RKO (cell line): ENCODE measurements around the gene TBC1D1.
"Not testable (repeated sequence)": the region's sequence is repeated elsewhere in the genome, so short reads cannot be mapped to it uniquely, and the experiment has no call there.

Experiments
- DNase-seq: peaks from one replicate; pipeline ENCODE4 v3.0.0-alpha.2; 2016; ENCODE audit warnings: low spot score

Gene TBC1D1

GRCh38 chr4:37968747-37969146 is 77.9 kb downstream of the TBC1D1 start:
- DNase-seq: no peak

- DNase-seq: peak; percentile 74
These were observed 79.8 kb downstream of the TBC1D1 start for GRCh38 chr4:37970702-37971101.

- DNase-seq: no peak
These were observed 80.3 kb downstream of the TBC1D1 start for GRCh38 chr4:37971202-37971601.

GRCh38 chr4:37973441-37973840 is 82.6 kb downstream of the TBC1D1 start:
- DNase-seq: no peak

DNA sequence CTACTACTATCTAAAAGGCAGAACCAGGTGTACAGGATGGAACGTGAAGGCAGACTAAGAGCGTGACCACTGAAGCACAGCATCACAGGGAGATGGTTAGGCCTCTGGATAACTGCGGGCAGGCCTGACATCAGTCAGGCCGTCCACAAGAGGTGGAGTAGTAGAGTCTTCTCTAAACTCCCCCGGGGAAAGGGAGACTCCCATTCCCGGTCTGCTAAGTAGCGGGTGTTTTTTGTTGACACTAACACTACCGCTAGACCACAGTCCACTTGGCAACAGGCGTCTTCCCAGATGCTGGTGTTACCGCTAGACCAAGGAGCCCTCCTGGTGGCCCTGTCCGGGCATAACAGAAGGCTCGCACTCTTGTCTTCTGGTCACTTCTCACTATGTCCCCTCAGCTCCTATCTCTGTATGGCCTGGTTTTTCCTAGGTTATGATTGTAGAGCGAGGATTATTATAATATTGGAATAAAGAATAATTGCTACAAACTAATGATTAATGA is 84.5 kb downstream of the TBC1D1 start:
- not testable (repeated sequence) for DNase-seq

DNA sequence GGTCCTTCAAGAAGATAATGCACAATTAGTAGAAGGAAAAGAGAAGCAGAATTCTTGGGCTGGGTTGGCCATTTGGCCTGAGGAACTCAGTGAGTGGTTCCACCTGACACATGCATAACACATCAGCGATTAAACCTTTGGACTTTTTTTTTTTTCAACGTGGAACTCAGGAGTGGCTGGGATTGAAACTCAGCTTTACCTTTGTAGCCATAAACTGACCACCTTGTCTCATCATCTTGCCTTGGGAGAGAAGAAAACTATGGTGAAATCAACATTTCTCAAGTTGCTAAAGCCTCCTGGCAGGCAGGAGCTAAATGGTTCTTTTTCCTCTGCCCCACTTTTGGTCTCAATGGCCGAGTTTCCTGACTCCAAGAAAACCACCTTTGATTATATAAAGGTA is 85.6 kb downstream of the TBC1D1 start:
- DNase-seq: no peak

- peak; percentile 75 for DNase-seq
These were observed 86.1 kb downstream of the TBC1D1 start for GRCh38 chr4:37976991-37977470.

GRCh38 chr4:37977471-37978247 is 86.8 kb downstream of the TBC1D1 start:
- peak; percentile 81 for DNase-seq

DNA sequence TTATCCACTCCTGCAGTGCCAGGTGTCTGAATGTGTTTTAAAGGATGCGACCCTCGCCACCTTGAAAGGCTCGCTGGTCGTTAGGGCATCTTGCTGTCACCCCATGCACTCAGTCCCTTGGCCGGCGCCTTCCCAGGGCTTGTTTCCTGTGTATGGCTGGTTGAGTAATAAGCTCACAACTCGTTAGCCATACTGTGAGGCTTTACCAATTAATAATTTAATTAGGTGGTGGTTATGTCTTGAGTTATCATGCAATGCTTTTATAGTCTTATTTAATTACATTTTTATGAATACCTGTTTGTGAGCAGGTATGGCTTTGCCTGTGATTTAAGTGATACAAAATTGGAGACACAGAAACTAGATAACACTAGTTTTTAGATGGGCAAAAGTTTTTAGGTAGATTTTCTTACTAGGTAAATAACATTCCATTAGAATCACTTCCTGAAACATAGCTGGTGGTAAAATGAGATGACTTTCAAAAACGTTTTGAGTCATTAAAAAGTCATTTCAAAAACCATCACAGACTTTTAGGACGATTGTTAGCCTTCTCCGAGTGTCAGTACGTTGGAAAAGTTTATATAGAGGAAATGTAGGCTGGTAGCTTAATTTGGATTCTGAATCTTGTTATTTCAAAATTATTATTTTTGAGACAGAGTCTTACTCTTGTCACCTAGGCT is 87.5 kb downstream of the TBC1D1 start:
- peak; percentile 56 for DNase-seq

GRCh38 chr4:37980246-37980645 is 89.4 kb downstream of the TBC1D1 start:
- no peak for DNase-seq

- no peak for DNase-seq
These were observed 90.5 kb downstream of the TBC1D1 start for GRCh38 chr4:37981425-37981824.

DNA sequence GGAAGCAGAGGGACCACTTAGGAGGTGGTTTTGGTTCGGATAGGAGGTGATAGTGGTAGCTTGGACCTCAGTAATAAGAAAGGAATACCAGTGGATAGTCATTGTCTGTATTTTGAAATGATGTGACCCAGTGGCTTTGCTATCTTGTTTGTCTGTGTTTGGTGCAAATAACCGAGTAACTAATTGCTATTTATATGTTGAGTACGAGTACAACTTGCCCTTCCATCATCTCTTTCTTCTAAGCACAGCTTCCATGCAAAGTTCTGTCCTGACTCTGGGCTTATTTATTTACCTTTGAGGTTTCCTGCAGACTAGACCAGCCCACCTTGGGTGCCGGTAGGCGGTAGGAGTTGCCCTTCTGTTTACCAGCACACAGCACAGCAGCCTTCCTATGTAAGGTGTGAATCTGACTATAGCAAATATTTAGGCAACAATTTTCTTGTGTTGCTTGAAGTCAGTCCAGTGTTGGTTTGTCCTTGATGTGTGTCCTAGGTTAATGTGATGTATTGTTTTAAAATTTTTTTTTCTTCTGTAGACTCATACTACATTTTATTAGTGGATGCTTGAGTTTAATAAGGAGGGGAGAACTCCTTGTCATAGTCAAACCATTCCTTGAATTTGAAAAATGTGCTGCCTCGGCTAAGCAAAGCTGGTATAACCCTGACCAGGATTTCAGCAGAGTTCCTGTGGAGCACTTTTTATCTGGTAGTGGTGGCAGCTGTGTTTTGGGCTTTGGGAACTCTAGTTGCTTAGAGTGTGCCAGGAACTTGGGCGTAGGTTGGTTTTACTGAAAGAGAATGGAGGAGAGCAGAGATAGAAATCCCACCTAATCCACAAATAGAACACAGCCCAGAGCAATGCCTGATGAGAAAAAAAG is 91.2 kb downstream of the TBC1D1 start:
- DNase-seq: no peak

DNA sequence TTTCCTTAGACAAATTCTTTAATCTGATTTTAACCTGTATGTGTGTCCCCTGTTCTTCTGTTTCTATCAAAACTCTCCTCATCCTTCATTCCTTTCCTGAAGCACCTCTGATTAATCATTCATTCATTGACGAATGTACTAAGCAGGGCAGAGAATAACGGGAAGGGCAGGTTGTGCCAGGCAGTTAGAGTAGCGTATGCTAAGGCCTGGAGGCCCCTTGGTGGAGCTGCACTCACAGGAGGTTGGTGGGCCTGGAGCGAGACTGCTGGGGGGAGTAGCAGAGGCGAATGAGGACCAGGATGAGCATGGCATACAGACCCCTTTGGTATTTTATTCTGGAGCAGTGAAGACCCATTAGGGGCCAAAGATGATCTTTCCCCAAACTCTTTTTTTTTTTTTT is 91.9 kb downstream of the TBC1D1 start:
- DNase-seq: no peak

- peak; percentile 30 for DNase-seq
These were observed 93.1 kb downstream of the TBC1D1 start for GRCh38 chr4:37983951-37984350.

DNA sequence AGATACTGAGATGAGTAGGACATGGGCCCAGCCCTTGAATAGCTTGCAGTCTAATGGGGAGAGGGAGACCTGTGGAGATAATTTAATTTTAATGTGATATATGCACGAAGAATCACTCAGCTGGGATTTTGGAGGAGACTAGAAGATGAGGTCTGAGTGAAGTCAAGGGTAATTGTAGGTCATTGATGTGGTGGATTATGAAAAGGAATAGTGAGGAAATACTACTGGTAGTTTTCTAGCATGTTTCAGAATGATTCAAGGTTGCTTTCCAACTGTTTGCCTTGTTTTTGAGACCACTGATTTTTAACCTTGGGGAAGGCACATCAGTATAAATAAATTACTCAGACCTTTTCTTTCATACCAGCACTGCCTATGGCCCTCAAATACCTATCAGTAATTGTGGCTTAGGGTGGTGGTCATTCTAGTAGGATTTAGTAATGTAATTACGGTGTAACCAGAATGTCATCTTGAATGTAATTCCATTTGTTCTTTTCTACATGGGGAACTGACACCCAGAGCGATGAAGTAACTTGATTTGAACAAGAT is 94.9 kb downstream of the TBC1D1 start:
- DNase-seq: no peak

GRCh38 chr4:37988670-37989069 is 97.8 kb downstream of the TBC1D1 start:
- no peak for DNase-seq

- DNase-seq: no peak
These were observed 98.7 kb downstream of the TBC1D1 start for GRCh38 chr4:37989398-37990260.

DNA sequence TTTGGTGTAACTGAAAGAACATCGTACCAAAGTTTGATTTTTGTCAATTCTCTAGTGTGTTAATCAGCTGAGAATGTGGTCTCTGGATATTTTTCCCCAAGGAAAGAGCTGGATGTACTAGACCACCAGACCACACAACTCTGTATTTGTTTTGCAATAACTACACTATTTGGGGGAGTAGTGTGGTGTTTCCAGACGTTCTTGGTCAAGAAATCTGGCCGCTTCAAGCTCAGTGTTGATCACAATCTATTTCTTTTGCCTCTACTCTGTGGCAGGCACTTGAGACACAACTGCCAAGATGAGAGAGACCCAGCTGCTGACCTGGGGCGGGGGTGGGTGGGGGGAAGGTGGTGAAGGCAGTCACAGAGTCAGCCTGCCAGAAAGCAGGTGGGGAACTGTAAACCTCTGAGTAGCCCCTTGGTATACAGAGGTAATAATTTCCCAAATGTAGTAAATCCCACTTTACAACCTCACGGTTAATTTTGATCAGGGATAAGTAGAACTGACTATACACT is 99.9 kb downstream of the TBC1D1 start:
- DNase-seq: no peak

- no peak for DNase-seq
These were observed 100.9 kb downstream of the TBC1D1 start for GRCh38 chr4:37991623-37992410.

- no peak for DNase-seq
These were observed 102.9 kb downstream of the TBC1D1 start for GRCh38 chr4:37993806-37994205.
